OCI-LY1 (cell line): ENCODE results near the gene CCDC74B.

Experiments
- EZH2 ChIP-seq: fragments of 200-600 bp; sonication (generic), shearing (Covaris generic); IDR thresholded peaks from 2 replicates; pipeline ENCODE4 v1.8.0; 2017; ENCODE audit warnings: borderline replicate concordance, mixed run types, mild to moderate bottlenecking, antibody characterized with exemption, low read length, moderate library complexity, mixed read lengths
- TF ChIP-seq, protein P1 (sequence below): fragments of 200-600 bp; sonication (generic), shearing (Covaris generic); IDR thresholded peaks from 2 replicates; pipeline ENCODE4 v1.5.1; 2017; ENCODE audit warnings: mild to moderate bottlenecking, antibody characterized with exemption, low read length, moderate library complexity, mixed read lengths

DNA sequence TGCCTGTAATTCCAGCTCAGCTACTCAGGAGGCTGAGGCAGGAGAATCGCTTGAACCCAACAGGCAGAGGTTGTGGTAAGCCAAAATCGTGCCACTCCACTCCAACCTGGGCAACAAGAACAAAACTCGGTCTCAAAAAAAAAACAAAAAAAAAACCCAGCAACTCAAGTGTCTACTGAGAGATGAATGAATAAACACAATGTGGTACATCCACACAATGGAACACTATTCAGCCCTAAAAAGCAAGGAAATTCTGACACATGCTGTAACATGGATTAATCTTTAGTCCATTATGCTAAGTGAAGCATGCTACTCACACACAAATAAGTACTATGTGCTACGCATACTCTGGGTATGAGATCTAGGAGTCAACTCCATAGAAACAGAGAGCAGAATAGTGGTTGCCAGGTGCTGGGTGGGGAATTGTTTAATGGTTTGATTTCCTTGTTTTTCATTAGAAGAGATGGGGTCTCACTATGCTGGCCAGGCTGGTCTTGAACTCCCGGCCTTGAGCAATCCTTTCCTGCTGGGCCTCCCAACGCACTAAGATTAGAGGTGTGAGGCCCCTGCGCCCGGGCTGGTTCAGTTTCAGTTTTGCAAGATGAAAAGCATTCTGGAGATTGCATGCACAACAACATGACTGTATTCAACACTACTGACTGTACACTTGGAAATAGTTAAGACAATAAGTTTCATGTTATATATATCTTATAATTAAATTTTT, 20.5 kb upstream of the CCDC74B start:
- TF ChIP-seq, protein P1, sequence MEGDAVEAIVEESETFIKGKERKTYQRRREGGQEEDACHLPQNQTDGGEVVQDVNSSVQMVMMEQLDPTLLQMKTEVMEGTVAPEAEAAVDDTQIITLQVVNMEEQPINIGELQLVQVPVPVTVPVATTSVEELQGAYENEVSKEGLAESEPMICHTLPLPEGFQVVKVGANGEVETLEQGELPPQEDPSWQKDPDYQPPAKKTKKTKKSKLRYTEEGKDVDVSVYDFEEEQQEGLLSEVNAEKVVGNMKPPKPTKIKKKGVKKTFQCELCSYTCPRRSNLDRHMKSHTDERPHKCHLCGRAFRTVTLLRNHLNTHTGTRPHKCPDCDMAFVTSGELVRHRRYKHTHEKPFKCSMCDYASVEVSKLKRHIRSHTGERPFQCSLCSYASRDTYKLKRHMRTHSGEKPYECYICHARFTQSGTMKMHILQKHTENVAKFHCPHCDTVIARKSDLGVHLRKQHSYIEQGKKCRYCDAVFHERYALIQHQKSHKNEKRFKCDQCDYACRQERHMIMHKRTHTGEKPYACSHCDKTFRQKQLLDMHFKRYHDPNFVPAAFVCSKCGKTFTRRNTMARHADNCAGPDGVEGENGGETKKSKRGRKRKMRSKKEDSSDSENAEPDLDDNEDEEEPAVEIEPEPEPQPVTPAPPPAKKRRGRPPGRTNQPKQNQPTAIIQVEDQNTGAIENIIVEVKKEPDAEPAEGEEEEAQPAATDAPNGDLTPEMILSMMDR = no peak
- no peak for TF ChIP-seq EZH2
